ENCODE data around the gene NUMBL.
"Not testable (repeated sequence)": the region's sequence is repeated elsewhere in the genome, so short reads cannot be mapped to it uniquely, and the experiment has no call there.

DNA sequence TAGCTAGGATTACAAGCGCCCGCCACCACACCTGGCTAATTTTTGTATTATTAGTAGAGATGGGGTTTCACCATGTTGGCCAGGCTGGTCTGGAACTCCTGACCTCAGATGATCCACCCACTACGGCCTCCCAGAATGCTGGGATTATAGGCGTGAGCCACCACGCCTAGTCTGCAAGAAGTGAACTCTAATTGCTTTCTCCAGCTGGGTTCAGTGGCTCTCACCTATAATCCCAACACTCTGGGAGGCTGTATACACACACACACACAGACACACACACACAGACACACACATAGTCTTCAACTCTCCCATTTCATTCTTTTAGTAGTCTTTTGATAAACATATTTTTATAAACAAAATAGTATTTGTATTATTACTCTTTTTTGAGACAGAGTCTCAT lies 39.6 kb upstream of the NUMBL start:
- TF ChIP-seq, protein P1, sequence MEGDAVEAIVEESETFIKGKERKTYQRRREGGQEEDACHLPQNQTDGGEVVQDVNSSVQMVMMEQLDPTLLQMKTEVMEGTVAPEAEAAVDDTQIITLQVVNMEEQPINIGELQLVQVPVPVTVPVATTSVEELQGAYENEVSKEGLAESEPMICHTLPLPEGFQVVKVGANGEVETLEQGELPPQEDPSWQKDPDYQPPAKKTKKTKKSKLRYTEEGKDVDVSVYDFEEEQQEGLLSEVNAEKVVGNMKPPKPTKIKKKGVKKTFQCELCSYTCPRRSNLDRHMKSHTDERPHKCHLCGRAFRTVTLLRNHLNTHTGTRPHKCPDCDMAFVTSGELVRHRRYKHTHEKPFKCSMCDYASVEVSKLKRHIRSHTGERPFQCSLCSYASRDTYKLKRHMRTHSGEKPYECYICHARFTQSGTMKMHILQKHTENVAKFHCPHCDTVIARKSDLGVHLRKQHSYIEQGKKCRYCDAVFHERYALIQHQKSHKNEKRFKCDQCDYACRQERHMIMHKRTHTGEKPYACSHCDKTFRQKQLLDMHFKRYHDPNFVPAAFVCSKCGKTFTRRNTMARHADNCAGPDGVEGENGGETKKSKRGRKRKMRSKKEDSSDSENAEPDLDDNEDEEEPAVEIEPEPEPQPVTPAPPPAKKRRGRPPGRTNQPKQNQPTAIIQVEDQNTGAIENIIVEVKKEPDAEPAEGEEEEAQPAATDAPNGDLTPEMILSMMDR (IDR thresholded peaks at IDR 0.05), result not testable (repeated sequence)
- TF ChIP-seq POLR2A (IDR thresholded peaks at IDR 0.05), result not testable (repeated sequence)

All from heart left ventricle (tissue), 13 donors.